Right atrium auricular region (tissue), 2 donors: ENCODE measurements around the gene MAP2K6. TPM values are rescaled to one million over a fixed set of nuclear protein-coding genes. Genes with fewer than 3 reads are reported as not detected.

Source experiments
- DNase-seq: peaks from one replicate; pipeline ENCODE4 v3.0.0-alpha.2; 2019; ENCODE audit warnings: low spot score
- H3K27ac ChIP-seq, 2 donors: fragments of 200-600 bp; sonication (generic); 1 replicate in 1 of 2; 2 replicates in 1 of 2; pipeline ENCODE4 v1.5.1; 2016 to 2019
- H3K27me3 ChIP-seq, 2 donors: fragments of 200-600 bp; sonication (generic); one replicate each; pipeline versions ENCODE4 v1.5.1 to v1.6.0; 2017 to 2019
- H3K36me3 ChIP-seq: fragments of 200-600 bp; sonication (generic); one replicate; pipeline ENCODE4 v1.5.1; 2016
- H3K4me1 ChIP-seq, 2 donors: fragments of 200-600 bp; sonication (generic); one replicate each; pipeline versions ENCODE4 v1.5.1 to v1.6.0; 2017 to 2019
- H3K4me3 ChIP-seq, 2 donors: fragments of 200-600 bp; sonication (generic); 1 replicate in 1 of 2; 2 replicates in 1 of 2; pipeline ENCODE4 v1.5.1; 2017 to 2019; ENCODE audit warnings: mild to moderate bottlenecking in 1 of 2, moderate library complexity in 1 of 2
- H3K9me3 ChIP-seq, 2 donors: fragments of 200-600 bp; sonication (generic); one replicate each; pipeline ENCODE4 v1.5.1; 2019
- CTCF ChIP-seq, 2 donors: fragments of 200-600 bp; sonication (generic); IDR thresholded peaks; one replicate each; pipeline ENCODE4 v1.5.1; 2019; ENCODE audit warnings: antibody characterized with exemption in 2 of 2
- total RNA-seq, 2 donors: library from RNA; depleted of rRNA; stranded (reverse); fragments of >200 nt; gene quantifications; one replicate each; pipeline ENCODE4 v1.1.0, GENCODE V29; 2016

The MAP2K6 gene
- total RNA-seq, 2 donors from 2014 or later: 0.90 to 5.3 TPM

GRCh38 chr17:69499318-69499717, 84.8 kb downstream of the MAP2K6 start:
- H3K27ac ChIP-seq: no peak overlapping the region
- H3K27me3 ChIP-seq: no peaks in the 10 kb centered on the region
- no peak overlapping the region for H3K4me3 ChIP-seq
- peaks cover 0 to 24% of the 10 kb centered on the region in 2 donors for H3K4me1 ChIP-seq
- H3K36me3 ChIP-seq: no peaks in the 10 kb centered on the region
- no peaks in the 10 kb centered on the region for H3K9me3 ChIP-seq
- DNase-seq: no peak
- no peak for TF ChIP-seq CTCF (IDR thresholded peaks at IDR 0.05)

- peaks cover 0 to 24% of the 10 kb centered on the region in 2 donors for H3K4me1 ChIP-seq
- H3K36me3 ChIP-seq: no peaks in the 10 kb centered on the region
- no peaks in the 10 kb centered on the region for H3K27me3 ChIP-seq
- H3K27ac ChIP-seq: peak overlapping the region in 1 of 2 donors; percentile 53
- H3K9me3 ChIP-seq: no peaks in the 10 kb centered on the region
- no peak for DNase-seq
- TF ChIP-seq CTCF (IDR thresholded peaks at IDR 0.05): no peak
- H3K4me3 ChIP-seq: no peak overlapping the region
Measured at GRCh38 chr17:69500911-69501429, 86.5 kb downstream of the MAP2K6 start.

DNA sequence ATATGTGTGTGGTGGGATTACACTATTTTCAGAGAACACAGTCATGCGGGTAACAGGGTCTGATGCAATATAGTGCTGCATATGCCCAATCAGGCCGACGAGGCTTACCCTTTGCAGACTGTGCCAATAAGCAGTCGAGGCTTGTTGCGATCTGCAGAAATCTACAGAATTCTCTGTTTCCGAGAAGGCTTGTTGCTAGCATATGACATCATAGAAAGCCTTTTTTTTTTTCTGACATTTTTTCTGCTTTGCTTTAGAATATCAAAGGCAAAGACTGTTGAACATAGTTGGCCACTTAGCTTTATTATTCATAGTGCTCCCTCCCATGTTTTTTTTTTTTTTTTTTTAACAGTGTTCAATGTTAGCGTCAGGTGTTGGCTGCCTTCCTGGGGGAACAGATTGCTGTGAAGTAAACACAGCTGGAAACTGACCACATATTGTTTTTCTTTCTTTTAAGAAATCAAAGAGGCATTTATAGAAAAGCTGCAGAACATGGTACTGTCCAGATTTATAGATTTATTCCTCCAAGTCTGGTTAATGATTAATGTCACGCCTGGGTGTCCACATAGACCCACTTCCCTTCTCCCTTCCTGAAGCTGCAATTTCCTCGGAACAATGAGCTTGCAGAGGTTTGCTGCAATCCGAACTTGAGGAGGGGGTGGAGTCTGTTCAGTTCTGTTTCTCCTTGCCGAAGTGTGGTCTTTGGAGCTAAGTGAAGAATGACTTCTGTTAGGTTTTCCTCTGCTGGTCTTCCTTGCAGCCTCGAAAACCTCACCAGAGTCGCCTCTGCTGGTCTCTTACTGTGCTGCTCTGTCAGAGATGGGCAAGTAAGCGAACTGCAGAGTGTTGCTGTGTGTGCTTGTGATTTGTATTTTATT, 87.3 kb downstream of the MAP2K6 start:
- TF ChIP-seq CTCF (IDR thresholded peaks at IDR 0.05): no peak
- H3K36me3 ChIP-seq: no peaks in the 10 kb centered on the region
- DNase-seq: no peak
- H3K27ac ChIP-seq: peak overlapping the region in 1 of 2 donors; percentile 53
- H3K4me3 ChIP-seq: peak overlapping the region; percentile 6 to 34
- H3K27me3 ChIP-seq: no peaks in the 10 kb centered on the region
- H3K9me3 ChIP-seq: no peaks in the 10 kb centered on the region
- H3K4me1 ChIP-seq: peaks cover 0 to 24% of the 10 kb centered on the region in 2 donors

- H3K9me3 ChIP-seq: no peaks in the 10 kb centered on the region
- H3K4me3 ChIP-seq: no peak overlapping the region
- H3K4me1 ChIP-seq: peaks cover 0 to 24% of the 10 kb centered on the region in 2 donors
- DNase-seq: no peak
- TF ChIP-seq CTCF (IDR thresholded peaks at IDR 0.05): no peak
- H3K27ac ChIP-seq: no peak overlapping the region
- H3K36me3 ChIP-seq: no peaks in the 10 kb centered on the region
- no peaks in the 10 kb centered on the region for H3K27me3 ChIP-seq
Measured at GRCh38 chr17:69503711-69504110, 89.2 kb downstream of the MAP2K6 start.

DNA sequence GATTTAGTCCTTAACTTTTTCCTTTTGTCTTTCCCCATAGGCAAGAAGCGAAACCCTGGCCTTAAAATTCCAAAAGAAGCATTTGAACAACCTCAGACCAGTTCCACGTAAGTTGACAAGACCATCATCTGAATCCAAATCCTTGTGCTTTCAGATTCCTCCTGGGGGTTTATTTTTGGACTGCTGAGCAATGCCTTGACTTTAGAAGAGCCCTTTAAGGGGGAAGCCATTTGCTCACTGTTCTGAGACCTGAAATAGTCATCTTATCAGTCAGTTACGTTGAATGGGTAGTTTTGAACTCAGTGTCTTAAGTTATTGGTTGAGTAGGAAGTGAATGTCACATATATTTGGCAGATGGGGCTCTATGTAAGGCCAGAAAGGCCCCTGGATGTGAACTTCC, 91.2 kb downstream of the MAP2K6 start:
- Histone ChIP-seq H3K9me3 (no peaks in the 10 kb centered on the region), H3K4me1 (peaks cover 0 to 22% of the 10 kb centered on the region in 2 donors), H3K36me3 (no peaks in the 10 kb centered on the region), H3K27me3 (no peaks in the 10 kb centered on the region), H3K27ac (peak overlapping the region in 1 of 2 donors; percentile 23), H3K4me3 (no peak overlapping the region)
- DNase-seq: no peak
- TF ChIP-seq CTCF (IDR thresholded peaks at IDR 0.05): no peak
